Spleen (tissue), 11 donors: ENCODE results near the gene C11orf21. TPM values are rescaled to one million over a fixed set of nuclear protein-coding genes. Genes with fewer than 3 reads are reported as not detected.

ENCODE experiments used
- DNase-seq: peaks from one replicate; pipeline ENCODE4 v3.0.0-alpha.2; 2020
- H3K27ac ChIP-seq, 8 donors: fragments of 200-600 bp; sonication (generic) in 7 of 8; 1 replicate in 4 of 8; 2 replicates in 4 of 8; pipeline versions ENCODE4 v1.5.0 to v1.8.0; 2016 to 2021; ENCODE audit warnings: inconsistent platforms in 4 of 8, mild to moderate bottlenecking in 4 of 8, moderate library complexity in 1 of 8
- H3K27me3 ChIP-seq, 7 donors: fragments of 200-600 bp; sonication (generic) in 6 of 7; replicated peaks in 1 of 7; 1 replicate in 4 of 7; 2 replicates in 3 of 7; pipeline versions ENCODE4 v1.5.0 to v1.8.0; 2016 to 2021; ENCODE audit warnings: inconsistent platforms in 3 of 7, mild to moderate bottlenecking in 1 of 7
- H3K36me3 ChIP-seq, 6 donors: fragments of 200-600 bp; sonication (generic) in 5 of 6; 1 replicate in 4 of 6; 2 replicates in 2 of 6; pipeline versions ENCODE4 v1.5.0 to v1.8.0; 2016 to 2021; ENCODE audit warnings: inconsistent platforms in 2 of 6
- H3K4me1 ChIP-seq, 6 donors: fragments of 200-600 bp; sonication (generic) in 5 of 6; 1 replicate in 3 of 6; 2 replicates in 3 of 6; pipeline versions ENCODE4 v1.5.0 to v1.8.0; 2016 to 2021; ENCODE audit warnings: inconsistent platforms in 3 of 6
- H3K4me3 ChIP-seq, 8 donors: fragments of 200-600 bp; sonication (generic) in 7 of 8; 1 replicate in 4 of 8; 2 replicates in 4 of 8; pipeline versions ENCODE4 v1.5.0 to v1.8.0; 2016 to 2021; ENCODE audit warnings: inconsistent platforms in 4 of 8, mild to moderate bottlenecking in 4 of 8, moderate library complexity in 2 of 8
- H3K9me3 ChIP-seq, 8 donors: fragments of 200-600 bp; sonication (generic) in 7 of 8; 1 replicate in 4 of 8; 2 replicates in 4 of 8; pipeline versions ENCODE4 v1.5.0 to v1.8.0; 2016 to 2021; ENCODE audit warnings: inconsistent platforms in 4 of 8
- CTCF ChIP-seq, 11 experiments: fragments of 200-600 bp in 7 of 11; fragments of 450-650 bp in 4 of 11; sonication (generic) in 4 of 11; IDR thresholded peaks in 8 of 11; conservative IDR thresholded peaks in 3 of 11; 1 replicate in 7 of 11; 2 replicates in 4 of 11; pipeline versions ENCODE4 v1.4.0 to v1.8.0; 2016 to 2021; ENCODE audit warnings: antibody characterized with exemption in 11 of 11, inconsistent platforms in 4 of 11, mild to moderate bottlenecking in 1 of 11
- POLR2A ChIP-seq, 3 donors: fragments of 450-650 bp; IDR thresholded peaks; one replicate each; pipeline ENCODE4 v1.5.1; 2017; ENCODE audit warnings: antibody characterized with exemption in 3 of 3, mild to moderate bottlenecking in 1 of 3
- POLR2AphosphoS5 ChIP-seq, 3 donors: sonication (generic); formaldehyde crosslinking; IDR thresholded peaks; one replicate each; pipeline ENCODE4 v1.5.1; 2017; ENCODE audit warnings: antibody characterized with exemption in 3 of 3
- WGBS, 5 donors: extraction: QIAGEN DNeasy Blood & Tissue Kit in 3 of 5; methylation state at CpG; one replicate each; pipeline versions ENCODE4 v1.1.5 to v1.1.7; 2013 to 2018; 5-methylcytosine and 5-hydroxymethylcytosine counted together
- intact Hi-C: fragments of 100-400 bp; cut with DNase I; formaldehyde crosslinking; loops from one replicate; pipeline ENCODE4 v1.15.0; 2023; ENCODE audit warnings: low total_unique reads
- polyA plus RNA-seq, 3 donors: library from polyadenylated mRNA; stranded (reverse); fragments of 200-250 nt; gene quantifications; one replicate each; pipeline ENCODE4 v1.2.1, GENCODE V29; 2013
- total RNA-seq, 7 donors: library from RNA; depleted of rRNA in 3 of 7; stranded (reverse); fragments of >200 nt in 3 of 7; fragmentation: NEBNext Ultra II Directional in 4 of 7; extraction: Animal tissue kit (Norgen Biotek cat#: 25700) in 4 of 7; gene quantifications; one replicate each; pipeline versions ENCODE4 v1.1.0 to v1.2.1, GENCODE V29; 2016 to 2021
- donor health status: healthy with polysubstance abuse.
- donor health status: DM: no; HTN: no; CAD: no; lungs with moderate emphysema.
- donor health status: DM: no; HTN: no; CAD: no.
- donor health status: Bipolar disorder and iron deficiency.
- donor health status: healthy.
- donor health status: DM: no; HTN: no; CAD: no.
- donor health status: DM: yes; HTN: yes; CAD: no.

C11orf21 gene
- total and polyA plus RNA-seq, 10 donors, result 8.6 to 24.9 (median 17.1) TPM

GRCh38 chr11:2316169-2316962, 14.6 kb upstream of the C11orf21 start:
- no peaks in the 10 kb centered on the region for H3K36me3 ChIP-seq
- no peaks in the 10 kb centered on the region for H3K9me3 ChIP-seq
- 72 to 80% (median 75%) methylated on average over 18 to 23 of the region's 23 CpGs for WGBS, 5 donors
- TF ChIP-seq POLR2AphosphoS5 (IDR thresholded peaks at IDR 0.05) (peak in 1 of 3 donors; percentile 9), CTCF (IDR thresholded peaks at IDR 0.05 in 8 of 11, conservative IDR thresholded peaks at IDR 0.05 in 3 of 11) (no peak), POLR2A (IDR thresholded peaks at IDR 0.05) (no peak)
- DNase-seq, result peak; percentile 67
- H3K4me3 ChIP-seq, result no peak overlapping the region
- H3K27me3 ChIP-seq, result peaks cover 0 to 6% (median 0%) of the 10 kb centered on the region in 7 donors
- H3K4me1 ChIP-seq, result peaks cover 0 to 46% (median 14%) of the 10 kb centered on the region in 6 donors
- intact Hi-C loops, result no loop called here
- peak overlapping the region in 4 of 8 donors; percentile 60 to 77 (median 66) for H3K27ac ChIP-seq

- Histone ChIP-seq H3K4me3 (no peak overlapping the region), H3K9me3 (no peaks in the 10 kb centered on the region), H3K27ac (peak overlapping the region in 6 of 8 donors; percentile 58 to 78 (median 66)), H3K27me3 (peaks cover 0 to 4% (median 0%) of the 10 kb centered on the region in 7 donors), H3K4me1 (peaks cover 0 to 46% (median 14%) of the 10 kb centered on the region in 6 donors), H3K36me3 (no peaks in the 10 kb centered on the region)
- 84 to 88% (median 84%) methylated on average over 20 to 25 of the region's 25 CpGs for WGBS, 5 donors
- peak; percentile 52 for DNase-seq
- intact Hi-C loops, result loop anchor here (2.0 kb wide), 1 partner anchor 65 kb away; no protein-coding TSS in a partner anchor
- TF ChIP-seq POLR2A (IDR thresholded peaks at IDR 0.05) (no peak), POLR2AphosphoS5 (IDR thresholded peaks at IDR 0.05) (no peak), CTCF (IDR thresholded peaks at IDR 0.05 in 8 of 11, conservative IDR thresholded peaks at IDR 0.05 in 3 of 11) (no peak)
Measured at GRCh38 chr11:2315395-2316168, 13.9 kb upstream of the C11orf21 start.

GRCh38 chr11:2314525-2315394, 13.0 kb upstream of the C11orf21 start:
- H3K4me3 ChIP-seq, result no peak overlapping the region
- H3K9me3 ChIP-seq, result no peaks in the 10 kb centered on the region
- peak; percentile 79 for DNase-seq
- 42 to 61% (median 51%) methylated on average over 9 to 16 of the region's 16 CpGs for WGBS, 5 donors
- peaks cover 0 to 46% (median 14%) of the 10 kb centered on the region in 6 donors for H3K4me1 ChIP-seq
- TF ChIP-seq POLR2AphosphoS5 (IDR thresholded peaks at IDR 0.05) (peak; percentile 10 to 54 (median 39)), POLR2A (IDR thresholded peaks at IDR 0.05) (no peak)
- H3K27ac ChIP-seq, result peak overlapping the region; percentile 42 to 78 (median 65)
- no peaks in the 10 kb centered on the region for H3K27me3 ChIP-seq
- intact Hi-C loops, result loop anchor here (2.0 kb wide), 1 partner anchor 66 kb away; no protein-coding TSS in a partner anchor
- H3K36me3 ChIP-seq, result no peaks in the 10 kb centered on the region

- peak overlapping the region; percentile 42 to 78 (median 65) for H3K27ac ChIP-seq
- H3K9me3 ChIP-seq, result no peaks in the 10 kb centered on the region
- peaks cover 0 to 46% (median 14%) of the 10 kb centered on the region in 6 donors for H3K4me1 ChIP-seq
- TF ChIP-seq POLR2AphosphoS5 (IDR thresholded peaks at IDR 0.05), result no peak
- TF ChIP-seq POLR2A (IDR thresholded peaks at IDR 0.05), result no peak
- no peak for TF ChIP-seq CTCF (IDR thresholded peaks at IDR 0.05 in 8 of 11, conservative IDR thresholded peaks at IDR 0.05 in 3 of 11)
- no peaks in the 10 kb centered on the region for H3K36me3 ChIP-seq
- peak; percentile 64 for DNase-seq
- H3K4me3 ChIP-seq, result no peak overlapping the region
- no peaks in the 10 kb centered on the region for H3K27me3 ChIP-seq
- intact Hi-C loops, result loop anchor here (2.0 kb wide), 1 partner anchor 67 kb away; no protein-coding TSS in a partner anchor
- 86 to 93% (median 88%) methylated on average over 7 of the region's 7 CpGs for WGBS, 5 donors
Measured at GRCh38 chr11:2314136-2314524, 12.4 kb upstream of the C11orf21 start.
